ENCODE results near the gene ZDHHC14.

ZDHHC14 gene

GRCh38 chr6:157629220-157629619 lies 248.2 kb downstream of the ZDHHC14 start:
- DNase-seq, result no peak

GRCh38 chr6:157630463-157631080 lies 249.6 kb downstream of the ZDHHC14 start:
- no peak for DNase-seq

- no peak for DNase-seq
Measured at GRCh38 chr6:157631412-157631811, 250.4 kb downstream of the ZDHHC14 start.

GRCh38 chr6:157631838-157632614 lies 251.0 kb downstream of the ZDHHC14 start:
- DNase-seq, result no peak

GRCh38 chr6:157632821-157633220 lies 251.8 kb downstream of the ZDHHC14 start:
- no peak for DNase-seq

GRCh38 chr6:157634546-157634945 lies 253.6 kb downstream of the ZDHHC14 start:
- DNase-seq, result no peak

GRCh38 chr6:157635388-157636244 lies 254.6 kb downstream of the ZDHHC14 start:
- DNase-seq, result no peak

- DNase-seq, result no peak
Measured at GRCh38 chr6:157637516-157637915, 256.5 kb downstream of the ZDHHC14 start.

- DNase-seq, result no peak
Measured at GRCh38 chr6:157637941-157638662, 257.1 kb downstream of the ZDHHC14 start.

- DNase-seq, result no peak
Measured at GRCh38 chr6:157638779-157639178, 257.8 kb downstream of the ZDHHC14 start.

GRCh38 chr6:157640746-157641451 lies 259.9 kb downstream of the ZDHHC14 start:
- DNase-seq, result no peak

GRCh38 chr6:157641837-157642236 lies 260.8 kb downstream of the ZDHHC14 start:
- no peak for DNase-seq

GRCh38 chr6:157642736-157643135 lies 261.7 kb downstream of the ZDHHC14 start:
- no peak for DNase-seq

- no peak for DNase-seq
Measured at GRCh38 chr6:157644043-157644810, 263.2 kb downstream of the ZDHHC14 start.

- no peak for DNase-seq
Measured at GRCh38 chr6:157645201-157645795, 264.3 kb downstream of the ZDHHC14 start.

GRCh38 chr6:157646012-157646411 lies 265.0 kb downstream of the ZDHHC14 start:
- no peak for DNase-seq

- DNase-seq, result peak in 1 of 5 donors; percentile 62
Measured at GRCh38 chr6:157647261-157647915, 266.4 kb downstream of the ZDHHC14 start.

GRCh38 chr6:157648561-157648960 lies 267.6 kb downstream of the ZDHHC14 start:
- no peak for DNase-seq

GRCh38 chr6:157649311-157650260 lies 268.6 kb downstream of the ZDHHC14 start:
- no peak for DNase-seq
